Skin of body (tissue), 2 donors: ENCODE results near the gene CACNA1I. TPM values are rescaled to one million over a fixed set of nuclear protein-coding genes. Genes with fewer than 3 reads are reported as not detected.

Source experiments
- DNase-seq: peaks from one replicate; lab custom pipeline; 2025; lab: John Stamatoyannopoulos, UW
- total RNA-seq: library from RNA; depleted of rRNA; stranded (reverse); fragments of >200 nt; gene quantifications from one replicate; pipeline ENCODE4 v1.2.3, GENCODE V29; 2014

Gene CACNA1I
- total RNA-seq, 1 donor from 2014 or later, result 0.20 TPM

- no peak for DNase-seq
These were observed 26.8 kb downstream of the CACNA1I start for GRCh38 chr22:39597236-39597869.

DNA sequence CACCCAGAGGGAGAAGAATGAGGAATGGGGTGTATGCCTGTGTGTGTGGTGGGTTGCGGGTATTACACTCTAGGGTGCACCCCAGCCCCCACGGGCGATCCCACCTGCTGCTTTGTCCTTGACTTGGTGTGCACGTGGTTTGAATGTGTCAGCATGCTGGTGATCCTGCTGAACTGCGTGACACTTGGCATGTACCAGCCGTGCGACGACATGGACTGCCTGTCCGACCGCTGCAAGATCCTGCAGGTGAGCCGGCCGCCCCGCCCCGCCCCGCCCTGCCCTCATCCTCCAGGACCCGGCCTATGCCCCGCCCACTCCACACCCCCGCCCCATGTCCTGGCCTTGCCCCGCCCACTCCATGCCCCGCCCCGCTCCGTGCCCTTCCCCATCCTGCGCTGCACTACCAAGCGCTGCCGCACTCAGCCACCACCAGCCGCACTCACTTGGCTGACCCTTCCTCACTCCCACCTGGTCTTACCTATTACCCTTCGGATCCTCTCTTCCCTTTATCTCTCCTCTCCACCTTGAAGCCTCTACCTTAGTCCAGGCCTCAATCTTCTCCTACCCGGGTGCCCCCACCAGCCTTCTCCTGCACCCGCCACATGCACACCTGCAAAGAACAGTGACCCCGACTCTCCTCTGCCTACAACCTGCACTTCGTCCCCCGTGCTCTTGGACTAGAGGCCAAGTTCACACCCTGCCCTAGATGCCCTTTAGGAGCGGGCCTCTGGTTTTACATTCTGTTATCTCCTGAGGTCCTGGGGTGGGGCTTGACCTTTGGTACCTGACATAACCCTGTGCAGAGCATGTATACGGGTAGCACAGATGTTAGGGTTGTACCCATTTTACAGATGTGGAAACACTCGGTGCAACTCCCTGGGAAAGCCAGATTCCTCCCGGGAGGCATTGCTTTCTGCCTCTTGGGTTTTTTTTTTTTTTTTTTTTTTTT is 27.7 kb downstream of the CACNA1I start:
- no peak for DNase-seq

GRCh38 chr22:39600491-39601179 is 30.1 kb downstream of the CACNA1I start:
- DNase-seq, result no peak

DNA sequence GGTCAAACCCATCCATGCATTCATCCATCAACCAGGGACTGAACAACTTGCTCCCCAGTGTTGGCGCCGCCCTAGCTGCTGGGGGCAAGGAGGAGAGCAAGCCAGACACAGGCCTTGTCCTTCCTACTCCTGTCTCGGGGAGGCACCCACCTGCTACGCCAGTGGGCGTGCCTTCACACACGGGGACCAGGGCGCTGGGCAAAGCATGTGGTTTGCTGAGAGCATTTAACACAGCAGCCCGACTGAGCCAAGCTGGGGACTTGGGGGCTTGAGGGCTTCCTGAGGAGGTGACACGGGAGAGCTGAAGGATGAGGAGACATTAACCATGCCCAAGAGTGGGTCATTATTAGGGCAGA is 30.6 kb downstream of the CACNA1I start:
- no peak for DNase-seq

- DNase-seq, result no peak
These were observed 32.8 kb downstream of the CACNA1I start for GRCh38 chr22:39603345-39603744.

DNA sequence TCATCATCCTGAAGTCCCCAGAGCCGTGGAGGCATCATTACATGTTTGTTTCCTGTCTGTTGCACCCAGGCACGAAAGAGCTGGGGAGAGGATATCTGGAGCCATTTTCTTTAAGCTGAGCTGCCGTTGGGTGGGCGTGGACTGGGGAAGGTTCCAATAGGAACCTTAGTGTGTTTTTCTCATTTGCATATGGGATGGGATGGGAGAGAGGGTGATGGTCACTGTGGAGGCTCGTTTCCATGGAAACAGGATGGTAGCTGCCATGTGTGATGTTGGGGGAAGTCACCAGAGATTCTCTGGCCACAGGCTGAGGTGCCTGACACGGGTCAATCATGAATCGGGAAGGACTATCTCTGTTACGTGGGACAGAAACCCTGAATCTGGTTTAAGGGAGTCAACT is 39.7 kb downstream of the CACNA1I start:
- no peak for DNase-seq

- no peak for DNase-seq
These were observed 40.2 kb downstream of the CACNA1I start for GRCh38 chr22:39610766-39611165.

DNA sequence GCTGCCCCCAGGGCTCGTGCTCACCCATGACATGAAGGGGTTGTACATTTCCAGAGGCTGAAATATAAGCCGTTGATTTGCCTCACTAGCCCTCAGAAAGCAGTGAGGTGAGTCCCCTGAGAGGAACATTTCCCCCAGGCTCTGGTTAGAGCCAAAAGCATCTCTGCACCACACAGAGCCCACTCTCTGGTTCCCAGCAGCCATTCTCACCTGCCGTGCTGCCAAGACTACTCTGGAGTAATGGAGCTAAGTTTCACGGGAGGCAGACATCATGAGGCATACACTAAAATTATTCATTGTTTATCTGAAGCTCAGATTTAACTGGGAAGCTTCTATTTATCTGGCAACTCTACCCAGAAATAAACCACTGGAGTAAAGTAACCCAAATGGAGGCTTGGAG is 40.8 kb downstream of the CACNA1I start:
- DNase-seq, result no peak

DNA sequence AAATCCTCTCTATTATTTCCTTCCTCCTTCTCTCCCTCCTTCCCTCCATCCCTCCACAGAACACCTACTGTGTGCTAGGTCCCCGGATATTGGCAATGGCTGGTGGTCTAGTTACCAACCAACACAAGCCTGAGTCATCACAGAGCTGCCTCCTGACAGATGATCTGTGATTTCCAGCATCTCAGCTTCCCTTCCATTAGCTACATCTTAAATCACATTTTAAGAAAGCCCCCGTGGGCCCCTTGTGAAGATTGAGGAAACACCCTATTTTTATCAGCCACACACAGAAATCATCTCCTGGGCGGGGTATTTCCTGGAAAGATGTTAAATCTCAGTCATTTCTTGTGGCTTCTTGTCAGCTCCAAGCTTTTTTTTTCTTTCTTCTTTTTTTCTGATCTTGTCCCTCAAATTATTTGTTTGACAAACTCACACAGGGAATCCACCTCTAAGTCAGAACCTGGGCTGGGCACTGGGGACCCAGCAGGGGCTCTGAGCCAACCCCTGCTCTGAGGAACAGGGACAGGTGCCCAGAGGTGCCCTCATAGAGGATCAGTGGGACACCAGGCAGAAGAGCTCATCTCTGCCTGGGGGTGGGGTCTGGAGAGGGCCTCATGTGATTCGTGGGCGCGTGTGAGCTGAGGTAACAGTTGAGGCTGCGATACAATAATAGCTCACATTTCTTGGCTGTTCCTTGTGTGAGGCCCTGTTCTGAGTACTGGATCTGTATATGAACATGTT is 42.4 kb downstream of the CACNA1I start:
- DNase-seq, result peak; percentile 56

DNA sequence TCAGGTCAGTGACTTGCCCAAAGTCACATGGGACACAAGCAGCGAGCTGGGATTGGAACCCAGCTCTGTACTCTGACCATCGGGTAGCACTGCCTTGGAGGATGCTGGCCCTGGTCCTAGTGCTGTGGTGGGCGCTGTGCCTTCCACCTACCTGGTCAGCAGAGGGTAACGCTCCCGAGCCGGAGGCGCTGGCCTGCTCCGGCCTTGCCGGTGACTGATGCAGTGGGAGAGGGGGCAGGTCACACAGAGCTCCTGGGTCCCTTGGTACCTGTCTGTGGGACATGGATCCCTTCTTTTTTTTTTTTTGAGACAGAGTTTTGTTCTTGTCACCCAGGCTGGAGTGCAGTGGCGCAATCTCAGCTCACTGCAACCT is 43.0 kb downstream of the CACNA1I start:
- DNase-seq, result no peak

GRCh38 chr22:39614442-39614841 is 43.9 kb downstream of the CACNA1I start:
- DNase-seq, result no peak

- no peak for DNase-seq
These were observed 45.5 kb downstream of the CACNA1I start for GRCh38 chr22:39616051-39616450.

GRCh38 chr22:39616781-39617180 is 46.2 kb downstream of the CACNA1I start:
- no peak for DNase-seq

DNA sequence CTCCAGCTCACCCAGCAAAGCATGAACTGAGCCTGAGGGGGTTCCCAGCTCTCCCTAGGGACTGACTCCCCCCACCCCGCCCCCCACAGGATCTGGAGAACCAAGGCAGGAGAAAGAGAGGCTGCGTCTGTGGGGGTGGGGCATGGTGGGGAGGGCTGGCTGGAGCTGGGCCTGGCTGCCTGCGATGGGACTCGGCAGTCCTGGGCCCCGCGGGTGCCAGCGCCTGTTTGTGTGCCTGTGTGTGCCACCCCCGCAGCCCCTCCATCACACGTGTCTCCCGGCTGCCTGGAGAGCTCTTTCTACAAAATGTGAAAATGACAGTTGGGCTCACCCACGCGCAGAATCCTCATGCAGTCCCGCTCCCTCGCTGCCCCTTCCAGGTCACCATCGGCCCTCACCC is 46.8 kb downstream of the CACNA1I start:
- DNase-seq, result no peak

- no peak for DNase-seq
These were observed 47.6 kb downstream of the CACNA1I start for GRCh38 chr22:39617970-39618757.

GRCh38 chr22:39618996-39619530 is 48.5 kb downstream of the CACNA1I start:
- DNase-seq, result no peak

- no peak for DNase-seq
These were observed 50.6 kb downstream of the CACNA1I start for GRCh38 chr22:39620924-39621690.

- no peak for DNase-seq
These were observed 51.3 kb downstream of the CACNA1I start for GRCh38 chr22:39621826-39622225.

DNA sequence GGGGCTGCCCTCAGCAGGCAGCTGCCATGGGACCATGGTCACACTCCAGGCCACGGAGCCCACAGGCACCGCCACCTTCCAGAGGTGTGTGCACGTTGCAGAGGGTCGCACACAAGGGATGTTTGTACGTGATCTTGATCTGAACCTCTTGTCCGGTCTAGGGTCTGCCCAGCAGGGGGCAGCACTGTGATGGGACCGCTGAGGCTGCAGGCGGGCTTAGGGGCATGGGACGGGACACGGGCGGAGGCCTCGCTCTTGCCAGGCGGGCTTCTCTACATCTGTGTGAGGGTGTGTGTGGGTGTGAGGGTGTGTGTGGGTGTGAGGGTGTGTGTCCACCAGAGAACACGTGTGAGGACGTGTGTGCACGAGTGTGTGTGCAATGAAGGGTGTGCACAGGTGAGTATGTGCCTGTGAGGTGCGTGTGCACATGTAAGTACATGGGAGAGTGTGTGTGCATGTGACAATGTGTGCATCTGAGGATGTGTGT is 52.4 kb downstream of the CACNA1I start:
- no peak for DNase-seq
